Dendritic cell treated with granulocyte-macrophage colony-stimulating factor and Interleukin-4, amounts not matched to agents 40 ng/mL and 50 ng/mL, for 4 days (primary cell): ENCODE measurements around the gene BCL2L1.
"Not testable (repeated sequence)": the region's sequence is repeated elsewhere in the genome, so short reads cannot be mapped to it uniquely, and the experiment has no call there.

Source experiments
- H3K27ac Mint-ChIP-seq: one replicate; pipeline ENCODE4 v1.8.0; 2022; ENCODE audit warnings: mild to moderate bottlenecking, mixed read lengths
- H3K27me3 Mint-ChIP-seq: one replicate; pipeline ENCODE4 v1.8.0; 2022; ENCODE audit warnings: mild to moderate bottlenecking, mixed read lengths
- H3K36me3 Mint-ChIP-seq: one replicate; pipeline ENCODE4 v1.8.0; 2022; ENCODE audit warnings: low read depth, mixed read lengths
- H3K4me1 Mint-ChIP-seq: one replicate; pipeline ENCODE4 v1.8.0; 2022; ENCODE audit warnings: low read depth, mixed read lengths
- H3K4me3 Mint-ChIP-seq: one replicate; pipeline ENCODE4 v1.8.0; 2022; ENCODE audit warnings: mild to moderate bottlenecking, moderate library complexity, mixed read lengths
- H3K9me3 Mint-ChIP-seq: one replicate; pipeline ENCODE4 v1.8.0; 2022; ENCODE audit warnings: mixed read lengths
- intact Hi-C: fragments of 100-400 bp; cut with micrococcal nuclease; formaldehyde crosslinking; loops from one replicate; pipeline ENCODE4 v1.15.0; 2022

The BCL2L1 gene

GRCh38 chr20:31632548-31633338 lies 89.9 kb downstream of the BCL2L1 start:
- H3K4me1 Mint-ChIP-seq = no peaks in the 10 kb centered on the region
- H3K4me3 Mint-ChIP-seq = no peak overlapping the region
- no peaks in the 10 kb centered on the region for H3K9me3 Mint-ChIP-seq
- intact Hi-C loops = no loop called here
- H3K27ac Mint-ChIP-seq = no peak overlapping the region
- H3K36me3 Mint-ChIP-seq = no peaks in the 10 kb centered on the region
- peaks cover 3% of the 10 kb centered on the region for H3K27me3 Mint-ChIP-seq

GRCh38 chr20:31630187-31630790 lies 92.4 kb downstream of the BCL2L1 start:
- intact Hi-C loops = no loop called here
- H3K4me3 Mint-ChIP-seq = no peak overlapping the region
- no peaks in the 10 kb centered on the region for H3K36me3 Mint-ChIP-seq
- no peaks in the 10 kb centered on the region for H3K4me1 Mint-ChIP-seq
- H3K27ac Mint-ChIP-seq = no peak overlapping the region
- no peaks in the 10 kb centered on the region for H3K27me3 Mint-ChIP-seq
- no peaks in the 10 kb centered on the region for H3K9me3 Mint-ChIP-seq

GRCh38 chr20:31628057-31628456 lies 94.6 kb downstream of the BCL2L1 start:
- H3K36me3 Mint-ChIP-seq, H3K9me3 Mint-ChIP-seq: not testable (repeated sequence)

DNA sequence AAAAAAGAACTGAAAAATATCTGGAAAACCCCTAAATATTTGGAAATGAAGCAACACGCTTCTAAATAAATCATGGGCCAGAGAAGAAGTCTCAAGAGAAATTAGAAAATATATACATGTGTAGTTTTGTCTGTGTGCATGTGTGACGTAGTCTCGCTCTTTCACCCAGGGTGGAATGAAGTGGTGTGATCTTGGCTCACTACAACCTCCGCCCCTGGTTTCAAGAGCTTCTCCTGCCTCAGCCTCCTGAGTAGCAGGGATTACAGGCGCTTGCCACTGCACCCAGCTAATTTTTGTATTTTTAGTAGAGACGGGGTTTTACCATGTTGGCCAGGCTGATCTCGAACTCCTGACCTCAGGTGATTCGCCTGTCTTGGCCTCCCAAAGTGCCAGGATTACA lies 96.1 kb downstream of the BCL2L1 start:
- H3K27ac Mint-ChIP-seq, H3K4me1 Mint-ChIP-seq, H3K36me3 Mint-ChIP-seq, intact Hi-C loops, H3K4me3 Mint-ChIP-seq, H3K27me3 Mint-ChIP-seq, H3K9me3 Mint-ChIP-seq: not testable (repeated sequence)

More at GRCh38 chr20:31628057-31628456, 94.6 kb downstream of the BCL2L1 start:
- H3K4me3 Mint-ChIP-seq, intact Hi-C loops, H3K27me3 Mint-ChIP-seq, H3K4me1 Mint-ChIP-seq, H3K27ac Mint-ChIP-seq: not testable (repeated sequence)

GRCh38 chr20:31623123-31623505 lies 99.6 kb downstream of the BCL2L1 start:
- intact Hi-C loops, H3K36me3 Mint-ChIP-seq, H3K4me3 Mint-ChIP-seq, H3K27ac Mint-ChIP-seq, H3K9me3 Mint-ChIP-seq, H3K4me1 Mint-ChIP-seq, H3K27me3 Mint-ChIP-seq: not testable (repeated sequence)

DNA sequence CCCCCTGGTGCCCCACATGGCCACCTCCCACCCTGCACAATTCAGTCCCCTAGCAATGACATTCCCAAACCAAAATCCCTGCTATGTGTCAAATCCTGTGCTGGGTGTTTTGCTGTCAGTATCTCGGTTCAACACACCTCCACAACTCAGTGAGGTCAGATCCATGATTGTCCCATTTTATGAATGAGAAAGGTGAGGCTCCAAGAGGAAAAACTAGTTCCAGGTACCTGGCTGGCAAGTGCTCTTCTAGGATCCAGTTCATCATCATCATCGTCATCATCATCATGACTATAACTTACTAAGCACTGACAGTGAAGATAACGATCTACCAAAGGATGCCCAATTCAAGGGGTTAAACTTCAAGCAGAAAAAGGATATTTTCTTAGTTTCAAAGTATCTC lies 102.4 kb downstream of the BCL2L1 start:
- no peaks in the 10 kb centered on the region for H3K9me3 Mint-ChIP-seq
- H3K36me3 Mint-ChIP-seq = no peaks in the 10 kb centered on the region
- H3K27me3 Mint-ChIP-seq = no peaks in the 10 kb centered on the region
- intact Hi-C loops = no loop called here
- H3K4me3 Mint-ChIP-seq = no peak overlapping the region
- H3K4me1 Mint-ChIP-seq = peaks cover 6% of the 10 kb centered on the region
- no peak overlapping the region for H3K27ac Mint-ChIP-seq

DNA sequence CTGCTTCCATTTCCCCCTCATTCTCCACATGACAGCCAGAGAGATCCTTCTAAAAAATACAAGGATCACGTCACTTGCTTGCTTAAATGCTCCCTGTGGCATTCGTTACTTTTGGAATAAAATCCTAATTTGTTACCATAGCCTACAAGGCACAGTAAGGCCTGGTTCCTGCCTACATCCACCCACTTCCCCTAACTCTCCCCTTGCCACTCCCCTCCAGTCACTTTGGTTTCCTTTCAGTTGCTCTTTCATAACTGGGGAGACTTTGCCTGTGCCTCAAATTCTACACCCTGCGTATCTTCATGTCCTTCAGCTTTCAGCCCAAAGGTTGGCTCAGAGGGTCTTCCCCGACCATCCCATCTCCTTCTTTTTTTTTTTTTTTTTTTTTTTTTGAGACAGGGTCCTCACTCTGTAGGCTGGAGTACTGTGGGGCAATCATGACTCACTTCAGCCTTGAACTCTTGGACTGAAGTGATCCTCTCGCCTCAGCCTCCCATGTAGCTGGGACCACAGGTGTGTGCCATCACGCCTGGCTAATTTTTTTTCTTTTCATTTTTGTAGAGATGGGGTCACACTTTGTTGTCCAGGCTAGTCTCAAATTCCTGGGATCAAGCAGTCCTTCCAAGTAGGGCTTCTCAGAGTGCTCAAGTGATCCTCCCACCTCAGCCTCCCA lies 105.1 kb downstream of the BCL2L1 start:
- no peaks in the 10 kb centered on the region for H3K27me3 Mint-ChIP-seq
- H3K36me3 Mint-ChIP-seq = no peaks in the 10 kb centered on the region
- H3K27ac Mint-ChIP-seq = peak overlapping the region; percentile 26
- H3K4me1 Mint-ChIP-seq = peaks cover 13% of the 10 kb centered on the region
- H3K9me3 Mint-ChIP-seq = no peaks in the 10 kb centered on the region
- intact Hi-C loops = loop anchor here (10.0 kb wide), 1 partner anchor 153 kb away; no protein-coding TSS in a partner anchor
- H3K4me3 Mint-ChIP-seq = no peak overlapping the region

- no peak overlapping the region for H3K4me3 Mint-ChIP-seq
- H3K27ac Mint-ChIP-seq = no peak overlapping the region
Observed at GRCh38 chr20:31615416-31615815, 107.3 kb downstream of the BCL2L1 start.

More at GRCh38 chr20:31615416-31615815, 107.3 kb downstream of the BCL2L1 start:
- H3K27me3 Mint-ChIP-seq = no peaks in the 10 kb centered on the region
- H3K9me3 Mint-ChIP-seq = no peaks in the 10 kb centered on the region
- intact Hi-C loops = loop anchor here (10.0 kb wide), 1 partner anchor 151 kb away; no protein-coding TSS in a partner anchor
- no peaks in the 10 kb centered on the region for H3K36me3 Mint-ChIP-seq
- H3K4me1 Mint-ChIP-seq = peaks cover 27% of the 10 kb centered on the region
